K562 (cell line): ENCODE data around the gene ZNF749. TPM values are rescaled to one million over a fixed set of nuclear protein-coding genes. Genes with fewer than 3 reads are reported as not detected.

Source experiments
- BRD9 ChIP-seq: fragments of 450-650 bp; IDR thresholded peaks from 2 replicates; pipeline ENCODE4 v1.6.1; 2018; ENCODE audit warnings: low read depth; ENCODE audit not compliant: partially characterized antibody
- E2F5 ChIP-seq: sonication (generic); formaldehyde crosslinking; IDR thresholded peaks from 2 replicates; pipeline ENCODE4 v1.8.0; 2022; ENCODE audit warnings: mild to moderate bottlenecking, missing genetic modification reagents
- HLTF ChIP-seq: fragments of 450-650 bp; IDR thresholded peaks from 2 replicates; pipeline ENCODE4 v1.6.1; 2016
- IRF2 ChIP-seq: sonication (generic); formaldehyde crosslinking; IDR thresholded peaks from 2 replicates; pipeline ENCODE4 v1.8.1; 2022; ENCODE audit warnings: mild to moderate bottlenecking, missing genetic modification reagents
- MTA1 ChIP-seq: fragments of 450-650 bp; IDR thresholded peaks from 2 replicates; pipeline ENCODE4 v1.6.1; 2017; ENCODE audit warnings: borderline replicate concordance
- REST ChIP-seq, 2 experiments: fragments of 450-650 bp; formaldehyde crosslinking in 1 of 2; IDR thresholded peaks; 2 replicates each; pipeline versions ENCODE4 v1.4.0 to v1.6.1; 2014 to 2020; ENCODE audit warnings: mild to moderate bottlenecking in 2 of 2, borderline replicate concordance in 1 of 2, low read depth in 1 of 2
- TBP ChIP-seq: optimal IDR thresholded peaks from 2 replicates; pipeline ENCODE3; 2011; ENCODE audit warnings: low read depth, low read length, improper control_type of control experiment
- TGIF2 ChIP-seq: sonication (generic); formaldehyde crosslinking; IDR thresholded peaks from 2 replicates; pipeline ENCODE4 v1.8.1; 2022; ENCODE audit warnings: mild to moderate bottlenecking, missing genetic modification reagents, moderate library complexity
- THRB ChIP-seq: fragments of 450-650 bp; formaldehyde crosslinking; conservative IDR thresholded peaks from 2 replicates; pipeline ENCODE4 v1.4.0; 2022; ENCODE audit warnings: mild to moderate bottlenecking, missing genetic modification characterization
- ZNF133 ChIP-seq: fragments of 250-450 bp; sonication (Bioruptor Pico); IDR thresholded peaks from 2 replicates; pipeline ENCODE4 v1.4.0; 2020; ENCODE audit warnings: mild to moderate bottlenecking
- ZNF561 ChIP-seq: fragments of 450-650 bp; formaldehyde crosslinking; conservative IDR thresholded peaks from 2 replicates; pipeline ENCODE4 v1.4.0; 2020; ENCODE audit warnings: mild to moderate bottlenecking, moderate library complexity
- ZNF592 ChIP-seq: fragments of 450-650 bp; IDR thresholded peaks from 2 replicates; pipeline ENCODE4 v1.6.1; 2017; ENCODE audit warnings: antibody characterized with exemption, mild to moderate bottlenecking
- polyA plus RNA-seq, 8 experiments: library from polyadenylated mRNA; depleted of rRNA in 4 of 8; stranded (reverse) in 5 of 8; unstranded in 3 of 8; fragments of >200 nt; fragmentation: Nextera tagmentation in 2 of 8; fragmentation: Illumina TruSeq in 1 of 8; extraction: Ambion mirVana in 2 of 8; extraction: Trizol in 1 of 8; gene quantifications; 2 replicates each; pipeline versions ENCODE4 v1.2.1 to v1.2.3, GENCODE V29; 2011 to 2014; ENCODE audit warnings: inconsistent platforms in 1 of 8, missing spikeins in 1 of 8
- total RNA-seq, 7 experiments: library from RNA; depleted of rRNA in 6 of 7; stranded (reverse); fragments of >200 nt in 6 of 7; fragmentation: Illumina TruSeq in 2 of 7; extraction: Trizol in 2 of 7; gene quantifications; 2 replicates each; pipeline versions ENCODE4 v1.2.1 to v1.2.3, GENCODE V29; 2011 to 2021; ENCODE audit warnings: low replicate concordance in 1 of 7

Gene ZNF749
- total and polyA plus RNA-seq, 9 of the 15 experiments (the other 6 are each of a cell fraction or from before 2014, with no cell fraction given): 5.3 to 33.2 (median 15.0) TPM

- TF ChIP-seq IRF2 (CRISPR knock-in tag) (no peak), MTA1 (no peak), ZNF133 (no peak), TBP (no peak), ZNF592 (no peak), THRB (CRISPR knock-in tag) (no peak), E2F5 (no peak), BRD9 (no peak), TGIF2 (CRISPR knock-in tag) (no peak), REST (IDR thresholded peaks at IDR 0.05; ENCODE audit: borderline replicate concordance) (peak; percentile 53), REST (CRISPR knock-in tag; IDR thresholded peaks at IDR 0.05; ENCODE audit: low read depth) (no peak), ZNF561 (no peak), HLTF (no peak)
These were observed 28.5 kb upstream of the ZNF749 start (continued) for GRCh38 chr19:57406516-57407123.
